Left ventricle myocardium inferior (tissue), 1 donor: ENCODE data around the gene CNDP1. TPM values are rescaled to one million over a fixed set of nuclear protein-coding genes. Genes with fewer than 3 reads are reported as not detected.

Source experiments
- DNase-seq: peaks from one replicate; pipeline ENCODE4 v3.0.0-alpha.2; 2020
- H3K27ac ChIP-seq: fragments of 200-600 bp; replicated peaks from 2 replicates; pipeline ENCODE4 v1.8.0; 2021
- H3K27me3 ChIP-seq: fragments of 200-600 bp; 2 replicates; pipeline ENCODE4 v1.8.0; 2021; ENCODE audit warnings: low read depth
- H3K36me3 ChIP-seq: fragments of 200-600 bp; 2 replicates; pipeline ENCODE4 v1.8.0; 2021
- H3K4me1 ChIP-seq: fragments of 200-600 bp; 2 replicates; pipeline ENCODE4 v1.8.0; 2021
- H3K4me3 ChIP-seq: fragments of 200-600 bp; 2 replicates; pipeline ENCODE4 v1.8.0; 2021; ENCODE audit warnings: mild to moderate bottlenecking, moderate library complexity
- H3K9me3 ChIP-seq: fragments of 200-600 bp; replicated peaks from 2 replicates; pipeline ENCODE4 v1.8.0; 2021
- intact Hi-C: fragments of 100-400 bp; cut with micrococcal nuclease; formaldehyde crosslinking; loops from one replicate; pipeline ENCODE4 v1.11.0; 2022
- total RNA-seq: library from RNA; stranded (reverse); fragmentation: NEBNext Ultra II Directional; extraction: Animal tissue kit (Norgen Biotek cat#: 25700); gene quantifications from one replicate; pipeline ENCODE4 v1.2.1, GENCODE V29; 2021
- TF ChIP-seq, protein P1 (sequence below): fragments of 200-600 bp; IDR thresholded peaks from 2 replicates; pipeline ENCODE4 v1.8.0; 2021; ENCODE audit warnings: antibody characterized with exemption, mild to moderate bottlenecking, borderline replicate concordance
- donor health status: DM: no; HTN: yes; CAD: no; lungs with severe emphysema.

The CNDP1 gene
- total RNA-seq, 1 donor from 2014 or later: not detected

DNA sequence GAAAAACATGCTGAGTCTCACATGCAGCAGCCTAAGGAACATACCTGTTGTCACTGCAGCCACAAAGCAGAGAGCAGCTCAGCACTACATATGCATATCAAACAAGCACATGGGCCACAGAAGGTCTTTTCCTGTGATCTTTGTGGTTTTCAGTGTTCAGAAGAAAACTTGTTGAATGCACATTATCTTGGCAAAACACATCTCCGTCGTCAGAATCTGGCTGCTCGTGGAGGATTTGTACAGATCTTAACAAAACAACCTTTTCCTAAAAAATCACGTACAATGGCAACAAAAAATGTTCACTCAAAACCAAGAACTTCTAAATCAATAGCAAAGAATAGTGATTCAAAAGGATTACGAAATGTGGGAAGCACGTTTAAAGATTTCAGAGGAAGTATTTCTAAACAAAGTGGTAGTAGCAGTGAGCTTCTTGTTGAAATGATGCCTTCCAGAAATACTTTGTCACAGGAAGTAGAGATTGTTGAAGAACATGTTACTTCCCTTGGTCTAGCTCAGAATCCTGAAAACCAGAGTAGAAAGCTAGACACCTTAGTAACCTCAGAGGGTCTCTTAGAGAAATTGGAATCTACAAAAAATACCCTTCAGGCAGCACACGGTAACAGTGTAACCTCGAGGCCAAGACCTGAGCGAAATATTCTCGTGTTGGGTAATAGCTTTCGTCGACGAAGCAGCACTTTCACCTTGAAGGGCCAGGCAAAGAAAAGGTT is 97.5 kb downstream of the CNDP1 start:
- no peak overlapping the region for H3K27ac ChIP-seq
- DNase-seq: no peak
- H3K27me3 ChIP-seq: no peaks in the 10 kb centered on the region
- H3K4me3 ChIP-seq: no peak overlapping the region
- no peaks in the 10 kb centered on the region for H3K4me1 ChIP-seq
- intact Hi-C loops: no loop called here
- H3K9me3 ChIP-seq: no peaks in the 10 kb centered on the region
- TF ChIP-seq, protein P1, sequence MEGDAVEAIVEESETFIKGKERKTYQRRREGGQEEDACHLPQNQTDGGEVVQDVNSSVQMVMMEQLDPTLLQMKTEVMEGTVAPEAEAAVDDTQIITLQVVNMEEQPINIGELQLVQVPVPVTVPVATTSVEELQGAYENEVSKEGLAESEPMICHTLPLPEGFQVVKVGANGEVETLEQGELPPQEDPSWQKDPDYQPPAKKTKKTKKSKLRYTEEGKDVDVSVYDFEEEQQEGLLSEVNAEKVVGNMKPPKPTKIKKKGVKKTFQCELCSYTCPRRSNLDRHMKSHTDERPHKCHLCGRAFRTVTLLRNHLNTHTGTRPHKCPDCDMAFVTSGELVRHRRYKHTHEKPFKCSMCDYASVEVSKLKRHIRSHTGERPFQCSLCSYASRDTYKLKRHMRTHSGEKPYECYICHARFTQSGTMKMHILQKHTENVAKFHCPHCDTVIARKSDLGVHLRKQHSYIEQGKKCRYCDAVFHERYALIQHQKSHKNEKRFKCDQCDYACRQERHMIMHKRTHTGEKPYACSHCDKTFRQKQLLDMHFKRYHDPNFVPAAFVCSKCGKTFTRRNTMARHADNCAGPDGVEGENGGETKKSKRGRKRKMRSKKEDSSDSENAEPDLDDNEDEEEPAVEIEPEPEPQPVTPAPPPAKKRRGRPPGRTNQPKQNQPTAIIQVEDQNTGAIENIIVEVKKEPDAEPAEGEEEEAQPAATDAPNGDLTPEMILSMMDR: no peak
- peaks cover 48% of the 10 kb centered on the region for H3K36me3 ChIP-seq

DNA sequence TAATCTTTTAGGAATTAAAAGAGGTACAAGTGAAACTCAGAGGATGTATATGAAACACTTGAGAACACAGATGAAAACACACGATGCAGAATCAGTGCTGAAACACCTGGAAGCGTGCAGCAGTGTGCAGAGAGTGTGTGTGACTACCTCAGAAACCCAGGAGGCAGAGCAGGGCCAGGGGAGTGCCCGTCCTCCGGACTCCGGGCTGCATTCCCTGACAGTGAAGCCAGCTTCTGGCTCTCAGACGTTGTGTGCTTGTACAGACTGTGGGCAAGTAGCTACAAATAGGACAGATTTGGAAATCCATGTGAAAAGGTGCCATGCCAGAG is 98.0 kb downstream of the CNDP1 start:
- Histone ChIP-seq H3K27me3 (no peaks in the 10 kb centered on the region), H3K27ac (no peak overlapping the region), H3K4me1 (no peaks in the 10 kb centered on the region), H3K4me3 (no peak overlapping the region), H3K36me3 (peaks cover 48% of the 10 kb centered on the region), H3K9me3 (no peaks in the 10 kb centered on the region)
- TF ChIP-seq, protein P1: no peak
- DNase-seq: no peak
- intact Hi-C loops: no loop called here

DNA sequence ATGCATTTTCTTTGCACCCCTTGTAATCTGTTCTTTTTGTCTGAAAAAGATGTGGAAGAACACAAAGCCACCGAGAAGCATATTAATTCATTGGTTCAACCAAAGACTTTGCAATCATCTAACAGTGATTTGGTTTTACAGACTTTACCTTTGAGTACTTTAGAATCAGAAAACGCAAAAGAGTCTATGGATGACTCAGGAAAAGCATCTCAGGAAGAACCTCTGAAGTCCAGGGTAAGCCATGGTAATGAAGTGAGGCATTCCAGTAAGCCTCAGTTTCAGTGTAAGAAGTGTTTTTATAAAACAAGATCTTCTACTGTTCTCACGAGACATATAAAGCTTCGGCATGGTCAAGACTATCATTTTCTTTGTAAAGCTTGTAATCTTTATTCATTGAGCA is 98.6 kb downstream of the CNDP1 start:
- Histone ChIP-seq H3K9me3 (no peaks in the 10 kb centered on the region), H3K4me1 (no peaks in the 10 kb centered on the region), H3K27me3 (no peaks in the 10 kb centered on the region), H3K4me3 (no peak overlapping the region), H3K27ac (no peak overlapping the region), H3K36me3 (peaks cover 48% of the 10 kb centered on the region)
- intact Hi-C loops: no loop called here
- TF ChIP-seq, protein P1: no peak
- no peak for DNase-seq

DNA sequence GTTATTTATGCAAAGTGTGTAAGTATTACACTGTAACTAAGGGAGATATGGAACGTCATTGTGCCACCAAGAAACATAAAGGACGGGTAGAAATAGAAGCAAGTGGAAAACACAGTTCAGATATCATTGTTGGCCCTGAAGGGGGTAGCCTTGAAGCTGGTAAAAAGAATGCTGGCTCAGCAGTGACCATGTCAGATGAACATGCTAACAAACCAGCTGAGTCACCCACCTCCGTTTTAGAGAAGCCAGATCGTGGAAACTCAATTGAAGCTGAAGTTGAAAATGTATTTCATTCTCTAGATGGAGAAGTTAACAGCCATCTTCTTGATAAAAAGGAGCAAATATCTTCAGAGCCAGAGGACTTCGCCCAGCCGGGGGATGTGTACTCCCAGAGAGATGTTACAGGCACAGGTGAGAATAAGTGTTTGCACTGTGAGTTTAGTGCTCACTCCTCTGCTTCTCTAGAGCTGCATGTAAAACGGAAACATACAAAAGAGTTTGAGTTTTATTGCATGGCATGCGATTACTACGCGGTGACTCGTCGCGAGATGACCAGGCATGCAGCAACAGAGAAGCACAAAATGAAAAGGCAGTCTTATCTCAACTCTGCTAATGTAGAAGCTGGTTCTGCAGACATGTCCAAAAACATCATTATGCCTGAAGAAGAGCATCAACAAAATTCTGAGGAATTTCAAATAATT is 99.5 kb downstream of the CNDP1 start:
- Histone ChIP-seq H3K27me3 (no peaks in the 10 kb centered on the region), H3K4me1 (no peaks in the 10 kb centered on the region), H3K9me3 (no peaks in the 10 kb centered on the region), H3K36me3 (peaks cover 48% of the 10 kb centered on the region), H3K27ac (no peak overlapping the region), H3K4me3 (no peak overlapping the region)
- TF ChIP-seq, protein P1: no peak
- DNase-seq: no peak
- intact Hi-C loops: no loop called here

DNA sequence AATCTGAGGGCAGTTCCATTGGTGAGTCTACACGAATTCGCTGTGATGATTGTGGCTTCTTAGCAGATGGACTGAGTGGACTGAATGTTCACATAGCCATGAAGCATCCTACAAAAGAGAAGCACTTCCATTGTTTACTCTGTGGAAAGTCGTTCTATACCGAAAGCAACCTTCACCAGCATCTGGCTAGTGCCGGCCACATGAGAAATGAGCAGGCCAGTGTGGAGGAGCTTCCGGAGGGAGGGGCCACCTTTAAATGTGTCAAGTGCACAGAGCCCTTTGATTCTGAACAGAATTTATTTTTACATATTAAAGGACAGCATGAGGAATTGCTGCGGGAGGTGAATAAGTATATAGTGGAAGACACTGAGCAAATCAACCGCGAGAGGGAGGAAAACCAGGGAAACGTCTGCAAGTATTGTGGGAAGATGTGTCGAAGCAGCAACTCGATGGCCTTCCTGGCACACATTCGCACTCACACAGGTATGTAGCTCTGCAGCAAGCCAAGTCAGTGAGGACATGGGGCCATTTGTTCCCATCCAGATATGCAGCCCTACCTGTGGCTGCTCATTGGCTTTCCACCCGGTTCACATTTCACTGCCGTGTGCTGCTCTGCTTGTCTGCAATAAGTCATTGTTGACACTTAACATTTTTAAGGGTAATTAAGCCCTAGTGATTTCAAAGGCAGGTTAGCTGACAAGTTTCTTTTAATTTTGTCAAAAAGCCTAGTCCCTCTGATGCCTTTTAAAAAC is 101.1 kb downstream of the CNDP1 start:
- TF ChIP-seq, protein P1: no peak
- H3K27me3 ChIP-seq: no peaks in the 10 kb centered on the region
- intact Hi-C loops: no loop called here
- no peaks in the 10 kb centered on the region for H3K4me1 ChIP-seq
- no peaks in the 10 kb centered on the region for H3K9me3 ChIP-seq
- no peak overlapping the region for H3K4me3 ChIP-seq
- peaks cover 48% of the 10 kb centered on the region for H3K36me3 ChIP-seq
- DNase-seq: no peak
- H3K27ac ChIP-seq: no peak overlapping the region

Other genes with a start within 250 kb of the CNDP1 start
- 105 TPM for gene CYB5A, start 242.5 kb upstream of the CNDP1 start, total RNA-seq
- gene C18orf63, start 218.7 kb upstream of the CNDP1 start, total RNA-seq: not detected
- gene DIPK1C, start 77.2 kb upstream of the CNDP1 start, total RNA-seq: 6.4 TPM
- gene CNDP2, start 38.1 kb upstream of the CNDP1 start, total RNA-seq: 71.0 TPM
- gene ZNF407, start 63.4 kb downstream of the CNDP1 start, total RNA-seq: 10.6 TPM